ENCODE results near the gene TBX3. TPM values are rescaled to one million over a fixed set of nuclear protein-coding genes. Genes with fewer than 3 reads are reported as not detected.
A peak's percentile ranks its signal among the peaks of the same experiment; 100 is the strongest.

The TBX3 gene
- polyA plus RNA-seq, 1 donor, result 71.7 TPM

DNA sequence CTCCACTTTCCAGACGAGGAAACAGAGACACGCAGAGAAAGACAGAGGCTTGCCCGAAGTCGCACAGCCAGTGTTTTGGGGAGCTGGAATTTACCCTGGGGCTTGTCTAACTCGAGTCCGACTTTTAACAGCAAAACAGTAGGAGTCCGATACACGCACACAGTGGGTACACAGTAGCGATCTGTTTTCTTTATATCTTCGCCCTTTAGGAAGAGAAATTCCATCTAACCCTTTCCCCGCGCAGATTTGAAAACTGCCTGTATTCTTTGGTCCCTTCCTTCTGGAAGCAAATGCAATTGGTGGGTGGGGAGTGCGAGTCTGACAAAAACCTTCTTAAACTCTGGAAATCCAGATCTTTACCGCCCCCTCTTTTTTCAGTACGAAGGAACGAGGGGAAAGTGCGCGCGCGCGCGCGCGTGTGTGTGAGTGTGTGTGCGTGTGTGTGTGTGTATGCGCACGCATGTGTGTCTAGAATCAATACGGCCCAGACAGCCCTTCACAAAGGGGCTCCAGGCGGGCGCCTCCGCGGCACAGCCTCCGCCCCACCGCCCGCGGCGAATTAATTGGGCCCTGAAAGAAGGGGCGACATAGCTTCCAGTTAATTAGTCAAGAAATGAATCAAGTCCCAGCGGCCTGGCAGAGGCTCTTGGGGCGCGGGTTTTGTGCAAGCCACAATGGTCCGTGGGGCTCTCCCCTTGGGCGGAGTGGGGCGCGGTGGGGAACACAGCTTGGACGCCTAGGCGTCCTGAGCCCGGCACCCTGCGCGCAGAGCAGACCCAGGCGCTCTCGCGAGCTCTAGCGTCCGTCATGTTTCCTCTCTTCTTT is 14.0 kb upstream of the TBX3 start:
- peaks cover 18% of the 10 kb centered on the region for H3K4me1 ChIP-seq (ENCODE audit: control insufficient read depth, insufficient read depth, low read length)
- 2% methylated on average over 7 of the region's 55 CpGs for WGBS (ENCODE audit: insufficient coverage, low lambda C conversion rate)
- peak overlapping the region; percentile 33 for H3K4me3 ChIP-seq (ENCODE audit: low read length)
- H3K27me3 ChIP-seq (ENCODE audit: control insufficient read depth, insufficient read depth, low read length), result peaks cover 94% of the 10 kb centered on the region
- H3K9me3 ChIP-seq (ENCODE audit: control insufficient read depth, low read depth, low read length), result peaks cover 9% of the 10 kb centered on the region
- no peak for DNase-seq
- H3K36me3 ChIP-seq (ENCODE audit: control insufficient read depth, insufficient read depth, low read length), result no peaks in the 10 kb centered on the region
- H3K27ac ChIP-seq (ENCODE audit: low read length), result no peak overlapping the region

DNA sequence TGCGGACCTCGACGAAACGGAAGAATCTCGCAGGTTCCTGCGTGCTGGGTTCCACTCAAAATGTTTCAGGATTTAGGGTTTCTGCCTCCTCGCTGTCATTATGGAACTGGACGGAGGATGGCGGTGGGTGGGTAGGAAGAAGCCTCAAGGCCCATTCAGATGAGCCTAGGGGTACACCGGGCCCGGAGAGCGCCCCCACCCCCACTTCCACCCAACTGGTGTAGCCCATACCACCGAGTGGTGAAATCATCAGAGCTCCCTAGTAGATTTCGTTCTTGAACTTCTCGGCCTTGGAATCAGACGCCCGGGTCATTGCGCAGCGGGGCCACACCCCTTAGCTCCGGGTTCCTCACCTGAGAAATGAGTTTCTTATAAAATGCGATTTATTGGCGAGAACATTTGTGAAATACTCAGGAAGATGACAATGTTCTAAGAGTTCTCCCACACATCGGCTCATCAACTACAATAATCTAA is 13.3 kb upstream of the TBX3 start:
- peak in 1 of 2 donors; percentile 22 for DNase-seq
- no peak overlapping the region for H3K27ac ChIP-seq (ENCODE audit: low read length)
- H3K4me1 ChIP-seq (ENCODE audit: control insufficient read depth, insufficient read depth, low read length), result peaks cover 17% of the 10 kb centered on the region
- WGBS (ENCODE audit: insufficient coverage, low lambda C conversion rate), result 0% methylated on average over 1 of the region's 23 CpGs
- no peak overlapping the region for H3K4me3 ChIP-seq (ENCODE audit: low read length)
- H3K27me3 ChIP-seq (ENCODE audit: control insufficient read depth, insufficient read depth, low read length), result peaks cover 96% of the 10 kb centered on the region
- no peaks in the 10 kb centered on the region for H3K36me3 ChIP-seq (ENCODE audit: control insufficient read depth, insufficient read depth, low read length)
- H3K9me3 ChIP-seq (ENCODE audit: control insufficient read depth, low read depth, low read length), result peaks cover 9% of the 10 kb centered on the region

DNA sequence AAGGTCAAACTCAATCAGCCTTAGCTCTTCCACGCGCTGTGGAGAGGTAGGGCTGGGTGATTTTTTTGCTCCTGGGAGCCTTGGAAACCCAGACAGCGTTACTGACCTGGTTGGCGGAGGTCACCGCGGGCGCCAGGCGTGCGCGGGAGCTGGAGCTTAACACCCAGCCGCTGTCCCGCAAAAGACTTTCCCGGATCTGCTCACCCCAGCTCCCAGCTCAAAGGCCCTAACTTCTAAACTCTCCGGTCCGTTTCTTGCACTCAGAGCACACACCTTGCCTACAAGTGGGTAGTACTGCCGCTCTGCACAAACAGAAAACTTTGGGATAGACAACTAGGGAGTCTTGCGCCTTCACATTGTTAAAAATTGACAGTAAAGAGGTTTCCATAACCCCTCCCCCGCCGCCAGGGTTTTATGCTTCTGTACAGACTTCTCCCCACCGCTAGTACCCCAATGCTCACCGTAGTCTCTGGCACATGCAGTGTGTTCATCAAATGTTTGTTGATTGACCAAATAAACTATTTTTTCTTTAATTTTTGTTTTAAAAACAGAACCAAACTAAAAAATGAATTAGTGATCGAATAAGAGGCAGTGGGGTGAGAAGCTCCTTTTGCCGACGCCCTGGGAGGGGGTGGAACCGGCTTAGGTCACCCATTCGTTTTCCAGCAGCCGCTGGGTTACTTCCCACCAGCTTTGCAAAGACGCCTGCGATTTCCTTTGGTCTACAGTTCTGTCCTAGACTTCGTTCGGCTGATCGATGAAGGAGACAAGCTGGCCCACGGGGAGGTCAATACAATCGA is 12.7 kb upstream of the TBX3 start:
- Histone ChIP-seq H3K4me1 (ENCODE audit: control insufficient read depth, insufficient read depth, low read length) (peaks cover 17% of the 10 kb centered on the region), H3K27me3 (ENCODE audit: control insufficient read depth, insufficient read depth, low read length) (peaks cover 98% of the 10 kb centered on the region), H3K27ac (ENCODE audit: low read length) (no peak overlapping the region), H3K4me3 (ENCODE audit: low read length) (no peak overlapping the region), H3K9me3 (ENCODE audit: control insufficient read depth, low read depth, low read length) (peaks cover 9% of the 10 kb centered on the region), H3K36me3 (ENCODE audit: control insufficient read depth, insufficient read depth, low read length) (no peaks in the 10 kb centered on the region)
- no peak for DNase-seq
- 37% methylated on average over 2 of the region's 34 CpGs for WGBS (ENCODE audit: insufficient coverage, low lambda C conversion rate)

DNA sequence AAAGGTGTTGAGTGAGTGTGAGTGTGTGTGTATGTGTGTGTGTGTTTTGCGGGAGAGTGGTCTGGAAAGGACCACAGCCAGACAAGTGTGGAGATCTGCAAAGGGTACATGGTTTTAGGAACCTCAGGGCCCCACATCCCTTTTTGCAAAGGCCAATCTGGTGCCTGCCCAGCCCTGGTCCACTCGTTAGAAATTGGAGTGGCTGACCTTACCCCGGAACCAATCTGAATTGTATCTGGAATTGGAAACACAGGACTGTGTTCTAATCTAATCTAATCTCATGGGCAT is 11.3 kb upstream of the TBX3 start:
- peaks cover 7% of the 10 kb centered on the region for H3K9me3 ChIP-seq (ENCODE audit: control insufficient read depth, low read depth, low read length)
- H3K4me1 ChIP-seq (ENCODE audit: control insufficient read depth, insufficient read depth, low read length), result peaks cover 17% of the 10 kb centered on the region
- H3K36me3 ChIP-seq (ENCODE audit: control insufficient read depth, insufficient read depth, low read length), result no peaks in the 10 kb centered on the region
- no CpG with 5 or more reads among the region's 3 CpGs for WGBS (ENCODE audit: insufficient coverage, low lambda C conversion rate)
- no peak for DNase-seq
- no peak overlapping the region for H3K27ac ChIP-seq (ENCODE audit: low read length)
- H3K27me3 ChIP-seq (ENCODE audit: control insufficient read depth, insufficient read depth, low read length), result peaks cover 100% of the 10 kb centered on the region
- no peak overlapping the region for H3K4me3 ChIP-seq (ENCODE audit: low read length)

DNA sequence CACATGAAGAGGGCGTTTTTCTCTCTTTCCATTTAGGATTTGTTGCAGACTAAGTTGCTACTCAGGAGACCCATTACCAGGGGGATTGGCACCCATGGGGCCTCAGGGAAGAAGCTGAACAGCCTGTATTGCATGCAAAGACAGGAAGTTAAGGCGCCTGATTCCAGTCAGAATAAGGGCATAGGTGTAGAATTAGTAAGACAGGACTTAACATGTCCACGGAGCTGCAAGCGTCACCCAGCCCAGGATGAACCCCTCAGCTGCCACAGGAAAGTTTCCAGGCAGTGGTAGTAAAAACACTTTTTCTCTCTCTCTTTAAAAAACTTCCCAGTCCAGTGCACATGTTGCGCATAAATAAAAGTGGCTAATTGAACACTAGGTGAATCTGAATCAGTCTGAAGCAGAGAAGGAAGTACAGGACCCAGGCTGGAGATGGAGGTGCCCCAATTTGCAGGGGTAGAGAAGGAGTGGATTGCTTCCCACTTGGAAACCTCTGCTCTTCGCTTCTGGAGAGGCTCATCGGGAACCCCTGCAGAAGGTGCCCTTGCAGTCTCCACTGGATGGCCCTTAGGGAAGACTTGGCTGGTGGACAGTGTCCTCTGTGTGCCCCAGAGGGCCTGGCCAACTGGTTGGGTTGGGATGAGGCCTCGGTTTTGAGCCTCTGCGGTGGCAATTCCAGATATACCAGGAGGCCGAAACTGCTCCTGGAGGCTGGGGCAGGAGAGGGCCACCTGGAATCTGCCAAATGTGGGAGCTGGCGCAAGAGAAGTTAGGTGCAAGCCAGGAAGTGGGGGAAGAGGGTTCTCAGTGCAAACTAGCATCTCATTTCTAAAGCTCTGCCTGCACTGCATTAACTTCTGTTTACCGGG is 10.7 kb upstream of the TBX3 start:
- Histone ChIP-seq H3K27ac (ENCODE audit: low read length) (no peak overlapping the region), H3K4me3 (ENCODE audit: low read length) (no peak overlapping the region), H3K36me3 (ENCODE audit: control insufficient read depth, insufficient read depth, low read length) (no peaks in the 10 kb centered on the region), H3K27me3 (ENCODE audit: control insufficient read depth, insufficient read depth, low read length) (peaks cover 99% of the 10 kb centered on the region), H3K9me3 (ENCODE audit: control insufficient read depth, low read depth, low read length) (peaks cover 7% of the 10 kb centered on the region), H3K4me1 (ENCODE audit: control insufficient read depth, insufficient read depth, low read length) (peaks cover 17% of the 10 kb centered on the region)
- WGBS (ENCODE audit: insufficient coverage, low lambda C conversion rate), result no CpG with 5 or more reads among the region's 12 CpGs
- DNase-seq, result no peak

DNA sequence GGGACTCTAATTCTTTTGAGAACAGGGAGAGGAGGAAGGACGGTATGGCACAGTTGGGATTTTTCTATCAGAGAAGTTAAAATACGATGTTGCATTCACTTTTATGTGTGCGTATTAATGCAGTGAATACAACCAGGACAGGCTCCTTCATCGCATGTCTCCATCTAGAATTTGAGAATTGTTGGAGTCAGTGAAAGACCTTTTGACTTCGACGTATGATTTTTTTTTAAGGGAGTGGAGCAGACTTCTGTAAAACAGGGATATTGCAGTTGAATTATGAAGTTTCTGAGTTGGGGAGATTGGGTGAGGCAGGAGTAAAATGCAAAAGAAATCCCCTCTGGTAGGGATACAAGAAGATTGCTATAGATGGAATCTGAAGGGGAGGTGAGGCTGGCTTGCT is 9.6 kb upstream of the TBX3 start:
- WGBS (ENCODE audit: insufficient coverage, low lambda C conversion rate), result no CpG with 5 or more reads among the region's 6 CpGs
- H3K36me3 ChIP-seq (ENCODE audit: control insufficient read depth, insufficient read depth, low read length), result no peaks in the 10 kb centered on the region
- H3K27me3 ChIP-seq (ENCODE audit: control insufficient read depth, insufficient read depth, low read length), result peaks cover 99% of the 10 kb centered on the region
- H3K4me1 ChIP-seq (ENCODE audit: control insufficient read depth, insufficient read depth, low read length), result peaks cover 17% of the 10 kb centered on the region
- peaks cover 7% of the 10 kb centered on the region for H3K9me3 ChIP-seq (ENCODE audit: control insufficient read depth, low read depth, low read length)
- no peak overlapping the region for H3K4me3 ChIP-seq (ENCODE audit: low read length)
- H3K27ac ChIP-seq (ENCODE audit: low read length), result no peak overlapping the region
- no peak for DNase-seq

DNA sequence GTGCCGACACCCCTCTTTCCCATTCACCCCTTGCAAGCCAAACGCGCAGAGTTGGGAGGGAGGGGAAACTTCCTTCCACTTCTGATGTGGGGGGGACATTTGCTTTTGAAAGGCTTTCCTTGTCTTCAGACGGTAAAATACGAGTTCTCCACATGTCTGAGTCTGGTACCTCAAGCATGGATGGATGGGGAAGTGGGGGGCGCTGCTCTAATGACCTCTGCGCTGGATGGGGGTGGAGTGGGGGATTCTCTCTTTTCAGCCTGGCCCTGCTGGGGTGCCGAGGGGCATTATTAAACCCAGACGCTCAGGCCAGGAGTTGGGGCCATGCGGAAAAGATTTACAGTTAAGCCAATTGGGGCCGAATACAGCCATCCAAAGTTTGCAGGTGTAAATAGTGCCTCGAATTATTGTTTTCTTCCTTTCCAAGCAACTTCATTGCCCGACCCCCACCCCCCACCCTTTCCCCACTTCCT is 9.1 kb upstream of the TBX3 start:
- Histone ChIP-seq H3K27me3 (ENCODE audit: control insufficient read depth, insufficient read depth, low read length) (peaks cover 99% of the 10 kb centered on the region), H3K4me1 (ENCODE audit: control insufficient read depth, insufficient read depth, low read length) (peaks cover 14% of the 10 kb centered on the region), H3K36me3 (ENCODE audit: control insufficient read depth, insufficient read depth, low read length) (no peaks in the 10 kb centered on the region), H3K9me3 (ENCODE audit: control insufficient read depth, low read depth, low read length) (peaks cover 5% of the 10 kb centered on the region), H3K4me3 (ENCODE audit: low read length) (peak overlapping the region; percentile 43), H3K27ac (ENCODE audit: low read length) (no peak overlapping the region)
- WGBS (ENCODE audit: insufficient coverage, low lambda C conversion rate), result no CpG with 5 or more reads among the region's 13 CpGs
- no peak for DNase-seq

DNA sequence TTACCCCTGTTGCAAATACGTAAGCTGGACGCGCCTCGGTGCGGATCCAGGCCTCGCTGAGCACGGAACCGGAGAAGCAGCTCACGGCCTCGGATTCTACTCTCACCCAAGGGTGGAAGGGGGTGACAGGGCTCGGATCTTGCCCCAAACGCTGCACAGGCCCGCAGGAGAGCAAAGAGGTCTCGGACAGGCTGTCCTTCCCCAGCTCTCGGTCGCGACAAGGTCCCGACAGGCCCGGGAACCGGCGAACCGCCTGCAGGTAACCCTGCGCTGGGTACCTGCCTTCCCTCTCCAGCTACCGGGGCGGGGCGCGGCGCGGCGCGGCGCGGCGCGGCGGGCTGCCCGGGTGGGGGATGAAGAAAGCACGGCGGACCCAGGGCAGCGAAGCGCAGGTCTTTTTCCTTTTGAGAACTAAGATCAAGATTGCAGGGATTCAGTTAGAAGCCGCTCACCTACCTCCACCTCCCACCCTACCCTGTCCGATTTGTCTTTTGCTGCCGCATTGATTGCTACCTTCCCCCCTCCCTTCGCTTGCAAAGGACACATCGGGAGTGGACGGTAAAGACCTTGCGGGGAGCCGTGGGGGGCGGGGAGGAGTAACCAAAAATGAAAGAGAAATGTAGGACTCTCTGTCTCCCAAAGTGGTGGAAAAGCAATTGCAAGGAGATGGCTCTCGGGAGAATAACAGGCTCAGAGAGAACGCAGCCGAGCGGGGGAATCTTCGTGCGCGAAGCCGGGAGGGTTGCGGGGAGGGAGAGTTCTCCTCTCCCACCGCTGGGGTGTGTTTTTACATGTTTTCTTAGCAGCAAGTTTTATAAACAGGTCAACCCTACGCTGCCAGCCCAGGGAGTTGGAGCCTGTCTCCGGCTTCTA is 8.4 kb upstream of the TBX3 start:
- no peaks in the 10 kb centered on the region for H3K36me3 ChIP-seq (ENCODE audit: control insufficient read depth, insufficient read depth, low read length)
- WGBS (ENCODE audit: insufficient coverage, low lambda C conversion rate), result 0% methylated on average over 1 of the region's 62 CpGs
- H3K4me3 ChIP-seq (ENCODE audit: low read length), result peak overlapping the region; percentile 43
- peak overlapping the region; percentile 6 for H3K27ac ChIP-seq (ENCODE audit: low read length)
- peaks cover 3% of the 10 kb centered on the region for H3K9me3 ChIP-seq (ENCODE audit: control insufficient read depth, low read depth, low read length)
- H3K4me1 ChIP-seq (ENCODE audit: control insufficient read depth, insufficient read depth, low read length), result peaks cover 8% of the 10 kb centered on the region
- peak in 1 of 2 donors; percentile 42 for DNase-seq
- peaks cover 98% of the 10 kb centered on the region for H3K27me3 ChIP-seq (ENCODE audit: control insufficient read depth, insufficient read depth, low read length)

DNA sequence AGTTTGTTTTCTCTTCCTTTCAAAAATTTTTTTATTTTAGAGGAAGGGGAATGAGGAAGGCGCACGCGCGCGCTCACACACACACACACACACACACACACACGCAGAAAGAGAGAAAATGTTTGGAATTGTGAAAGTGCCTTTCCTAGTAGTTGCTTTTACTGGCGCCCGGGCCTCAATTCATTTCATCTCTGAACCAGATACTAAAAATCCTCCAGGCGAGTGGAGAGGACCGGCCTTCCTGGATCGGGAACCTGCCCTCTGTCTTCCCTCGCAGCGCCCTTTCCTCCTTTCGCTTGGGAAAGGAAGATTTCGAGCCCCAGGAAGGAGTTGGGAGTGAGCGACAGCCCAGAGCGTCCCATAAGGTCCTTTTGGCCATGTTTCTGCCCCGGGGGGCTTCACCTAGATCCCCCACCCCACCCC is 7.8 kb upstream of the TBX3 start:
- peak overlapping the region; percentile 6 for H3K27ac ChIP-seq (ENCODE audit: low read length)
- H3K4me1 ChIP-seq (ENCODE audit: control insufficient read depth, insufficient read depth, low read length), result peaks cover 3% of the 10 kb centered on the region
- no peaks in the 10 kb centered on the region for H3K36me3 ChIP-seq (ENCODE audit: control insufficient read depth, insufficient read depth, low read length)
- WGBS (ENCODE audit: insufficient coverage, low lambda C conversion rate), result no CpG with 5 or more reads among the region's 18 CpGs
- peaks cover 98% of the 10 kb centered on the region for H3K27me3 ChIP-seq (ENCODE audit: control insufficient read depth, insufficient read depth, low read length)
- no peak for DNase-seq
- H3K9me3 ChIP-seq (ENCODE audit: control insufficient read depth, low read depth, low read length), result peaks cover 6% of the 10 kb centered on the region
- peak overlapping the region; percentile 43 for H3K4me3 ChIP-seq (ENCODE audit: low read length)
